T-helper 22 cell (primary cell): Measurements from ENCODE around the gene FBLN2.

Source experiments
- DNase-seq: peaks from one replicate; pipeline ENCODE4 v3.0.0-alpha.2; 2020; ENCODE audit warnings: low read depth

FBLN2 gene

DNA sequence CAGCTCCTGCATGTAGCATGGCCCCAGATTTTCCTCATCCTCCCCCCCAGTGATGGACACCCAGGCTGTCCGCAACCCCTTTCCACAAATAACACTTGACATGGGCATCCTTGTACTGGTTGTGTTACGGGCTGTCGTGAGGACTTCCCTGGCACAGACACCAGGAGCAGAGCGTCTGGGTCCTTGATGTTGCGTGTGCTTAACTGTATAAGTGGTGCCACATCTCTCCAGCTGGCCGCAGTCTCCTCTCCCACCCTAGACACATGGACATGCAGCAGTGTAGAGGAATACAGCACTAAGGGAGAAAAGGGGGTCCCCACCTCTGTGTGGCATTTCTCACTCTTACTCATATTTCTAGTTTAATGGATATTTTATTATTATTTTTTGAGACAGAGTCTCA is 56.6 kb downstream of the FBLN2 start:
- DNase-seq = no peak

DNA sequence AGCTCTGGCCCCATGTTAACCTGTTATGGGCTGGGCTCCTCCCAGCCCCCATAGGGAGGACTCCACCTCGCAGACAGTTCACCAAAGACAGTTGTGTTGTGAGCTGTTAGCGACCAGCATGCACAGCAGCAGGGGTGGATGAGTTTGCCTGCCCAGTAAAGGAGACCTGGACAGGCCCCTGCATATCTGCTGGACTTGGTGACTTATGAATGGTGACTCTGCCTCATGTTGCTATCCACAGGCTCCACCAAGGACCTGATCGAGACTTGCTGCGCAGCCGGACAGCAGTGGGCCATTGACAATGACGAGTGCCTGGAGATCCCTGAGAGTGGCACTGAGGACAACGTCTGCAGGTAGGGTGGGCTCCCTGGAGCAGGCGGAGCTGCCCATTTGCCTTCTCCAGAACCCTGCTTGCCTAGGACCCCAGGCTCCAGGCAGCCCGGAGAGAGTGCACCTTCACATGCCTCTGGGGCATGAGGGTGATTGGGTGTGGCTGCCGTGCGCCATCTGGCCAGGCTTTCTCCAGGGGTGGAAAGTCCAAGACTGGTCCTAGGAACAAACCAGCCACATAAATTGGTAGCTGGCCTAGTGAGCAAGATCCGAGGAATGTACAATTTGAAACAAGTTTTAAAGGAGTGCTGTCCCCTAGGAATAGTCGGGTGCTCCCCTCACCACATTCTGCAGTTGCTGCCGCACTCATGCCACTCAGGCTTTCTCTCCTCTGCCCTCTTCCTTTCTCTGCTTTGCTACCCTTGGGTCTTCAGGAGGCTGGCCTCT is 59.1 kb downstream of the FBLN2 start:
- no peak for DNase-seq

DNA sequence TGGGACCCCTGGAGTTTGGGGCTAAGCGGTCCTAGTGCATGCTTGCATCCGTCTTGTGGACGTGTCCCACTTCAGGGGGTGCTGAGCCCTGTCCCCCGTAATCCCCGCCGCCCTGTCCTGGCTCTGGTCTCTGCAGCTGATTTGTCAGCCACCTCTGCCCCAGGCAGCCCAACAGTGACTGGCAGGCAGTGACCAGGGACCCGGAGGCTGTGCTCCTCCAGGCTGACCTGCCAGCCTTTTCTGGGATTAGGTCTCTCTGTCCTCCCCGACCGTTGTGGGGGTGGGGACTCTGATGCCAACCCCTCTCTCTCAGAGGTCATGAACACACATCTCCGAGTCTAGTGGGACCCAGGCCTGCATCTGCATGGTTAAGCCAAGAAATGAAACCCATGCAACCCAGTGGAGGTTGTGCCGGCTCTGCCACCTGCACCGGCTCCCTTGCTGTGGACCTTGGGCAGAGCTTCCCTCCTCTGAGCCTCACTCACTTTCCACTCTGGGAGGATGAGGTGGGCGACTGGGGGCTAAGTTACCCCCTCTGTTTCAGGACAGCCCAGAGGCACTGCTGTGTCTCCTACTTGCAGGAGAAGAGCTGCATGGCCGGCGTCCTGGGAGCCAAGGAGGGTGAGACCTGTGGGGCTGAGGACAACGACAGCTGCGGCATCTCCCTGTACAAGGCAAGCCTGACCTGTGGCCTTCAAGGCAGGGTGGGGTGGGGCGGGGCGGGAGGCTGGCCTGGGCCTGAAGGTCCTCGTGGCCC is 60.2 kb downstream of the FBLN2 start:
- no peak for DNase-seq

DNA sequence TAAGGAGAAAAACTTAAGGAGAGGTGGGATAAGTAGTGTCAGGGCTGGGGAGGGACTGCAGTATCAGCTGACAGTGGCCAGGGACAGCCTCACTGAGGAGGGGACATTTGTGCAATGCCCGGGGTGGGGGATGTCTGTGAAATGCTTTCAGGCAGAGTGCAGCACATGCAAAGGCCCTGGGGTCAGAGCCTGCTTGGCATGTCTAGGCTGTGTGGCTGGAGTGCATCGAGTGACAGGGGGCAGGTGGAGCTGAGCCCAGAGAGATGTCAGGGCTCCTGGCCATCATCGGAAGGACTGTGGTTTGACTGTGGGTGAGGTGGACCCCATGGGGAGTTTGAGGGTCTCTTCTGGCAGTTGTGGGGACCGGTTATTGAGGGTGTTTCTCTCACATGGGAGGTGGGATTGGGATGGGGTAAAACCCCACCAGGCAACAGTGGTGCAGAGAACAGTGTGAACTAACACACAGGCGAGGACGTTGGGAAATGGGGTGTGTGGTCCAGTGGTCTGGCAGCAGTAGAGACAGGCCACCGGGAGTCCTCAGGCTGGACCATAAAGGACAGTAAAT is 61.2 kb downstream of the FBLN2 start:
- DNase-seq = no peak

DNA sequence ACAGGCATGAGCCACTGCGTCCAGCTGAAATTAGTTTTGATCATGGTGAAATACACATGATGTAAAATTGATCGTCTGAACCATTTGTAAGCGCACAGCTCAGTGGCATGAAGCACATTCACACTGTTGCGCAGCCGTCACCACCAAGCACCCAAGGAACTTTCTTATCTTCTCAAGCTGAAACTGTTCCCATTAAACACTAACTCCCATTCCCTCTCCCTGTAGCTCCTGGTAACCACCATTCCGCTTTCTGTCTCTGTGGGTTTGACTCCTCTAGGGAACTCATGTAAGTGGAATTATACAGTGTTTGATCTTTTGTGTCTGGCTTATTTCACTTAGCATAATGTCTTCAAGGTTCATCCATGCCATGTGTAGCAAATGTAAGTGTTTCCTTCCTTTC is 62.3 kb downstream of the FBLN2 start:
- no peak for DNase-seq

DNA sequence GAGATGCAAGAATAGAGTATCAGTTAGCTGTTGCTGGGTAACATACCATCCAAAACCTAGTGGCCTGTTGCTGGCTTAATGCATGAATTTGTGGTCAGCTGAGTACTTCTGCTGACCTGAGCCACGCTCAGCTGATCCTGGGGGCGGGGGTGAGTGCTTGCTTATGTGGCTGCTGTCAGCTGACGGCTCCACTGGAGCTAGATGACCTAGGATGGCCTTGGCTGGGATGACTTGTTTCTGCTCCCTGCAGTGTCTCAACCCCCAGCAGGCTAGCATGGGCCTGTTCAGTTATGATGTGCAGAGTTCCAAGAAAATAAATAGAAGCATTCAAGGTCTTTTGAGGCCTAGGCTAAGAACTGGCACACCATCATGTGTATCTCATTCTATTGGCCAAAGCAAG is 63.9 kb downstream of the FBLN2 start:
- no peak for DNase-seq

DNA sequence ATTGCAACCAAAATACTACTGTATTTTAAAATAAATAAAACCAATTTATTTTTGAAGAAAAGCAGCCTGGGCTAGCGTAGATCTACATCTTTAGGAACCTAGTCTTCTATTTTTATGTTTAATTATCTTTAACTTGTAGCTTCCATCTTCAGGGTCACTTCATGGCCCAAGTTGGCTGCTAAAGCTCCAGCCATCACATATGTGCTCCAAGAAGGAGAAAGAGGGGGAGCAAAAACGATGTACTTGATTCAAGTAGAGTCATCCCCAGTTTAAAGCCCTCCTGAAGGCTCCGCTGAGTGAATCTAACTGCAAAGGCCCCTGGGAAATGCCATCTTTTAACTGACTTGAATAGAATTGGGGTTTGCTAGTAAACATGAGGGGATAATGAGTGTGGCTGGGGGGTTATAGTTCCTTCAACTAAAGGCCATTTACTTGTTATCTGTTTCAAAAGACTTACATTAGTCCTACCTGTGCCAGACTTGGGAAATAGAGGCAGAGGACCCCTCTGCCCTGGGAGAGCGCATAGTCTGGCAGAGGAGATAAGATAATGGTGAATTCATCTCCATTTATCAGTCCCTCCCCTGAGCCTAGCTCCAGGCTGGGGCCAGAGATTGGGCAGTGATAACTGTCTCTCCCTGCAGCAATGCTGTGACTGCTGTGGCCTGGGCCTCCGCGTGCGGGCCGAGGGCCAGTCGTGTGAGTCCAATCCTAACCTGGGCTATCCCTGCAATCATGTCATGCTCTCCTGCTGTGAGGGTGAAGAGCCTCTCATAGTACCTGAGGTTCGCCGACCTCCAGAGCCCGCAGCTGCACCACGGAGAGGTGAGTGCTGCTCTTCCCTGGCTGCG is 64.6 kb downstream of the FBLN2 start:
- DNase-seq = no peak

DNA sequence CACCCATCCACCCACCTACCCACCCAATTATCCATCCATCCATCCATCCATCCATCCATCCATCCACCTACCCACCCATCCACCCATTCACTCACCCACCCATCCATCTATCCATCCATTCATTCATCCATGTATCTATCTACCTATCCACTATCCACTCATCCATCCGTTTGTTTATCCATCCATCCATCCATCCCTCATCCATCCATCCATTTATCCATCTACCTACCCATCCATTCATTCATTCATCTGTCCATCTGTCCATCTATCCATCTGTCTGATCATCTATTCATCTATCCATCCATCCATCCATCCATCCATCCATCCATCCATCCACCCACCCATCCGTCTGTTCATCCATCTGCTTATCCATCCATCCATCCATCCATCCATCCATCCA is 65.7 kb downstream of the FBLN2 start:
- DNase-seq = no peak

DNA sequence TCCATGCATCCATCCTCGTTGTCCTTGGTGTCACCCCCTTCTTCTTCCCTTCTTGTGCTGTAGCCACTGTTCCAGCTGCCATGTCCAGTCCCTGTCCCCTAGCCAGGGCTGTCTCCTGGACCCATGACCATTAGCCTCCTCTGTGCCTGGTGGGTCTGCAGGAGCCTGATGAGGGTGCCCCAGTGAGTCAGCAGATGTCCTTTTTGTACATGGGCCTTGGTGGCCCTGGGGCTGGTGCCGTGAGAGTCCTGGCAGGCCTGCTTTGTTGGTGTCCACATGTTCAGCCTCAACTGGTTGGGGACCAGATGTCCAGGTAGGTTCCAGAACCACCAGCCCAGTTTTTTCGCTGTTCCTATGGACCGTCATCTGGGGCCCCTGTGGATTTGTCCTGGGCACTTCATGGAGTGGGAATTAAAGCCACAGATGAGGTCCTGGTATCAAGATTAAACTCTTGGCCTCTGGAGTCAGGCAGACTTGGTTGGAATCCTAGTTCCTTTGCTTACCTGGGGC is 66.1 kb downstream of the FBLN2 start:
- no peak for DNase-seq

DNA sequence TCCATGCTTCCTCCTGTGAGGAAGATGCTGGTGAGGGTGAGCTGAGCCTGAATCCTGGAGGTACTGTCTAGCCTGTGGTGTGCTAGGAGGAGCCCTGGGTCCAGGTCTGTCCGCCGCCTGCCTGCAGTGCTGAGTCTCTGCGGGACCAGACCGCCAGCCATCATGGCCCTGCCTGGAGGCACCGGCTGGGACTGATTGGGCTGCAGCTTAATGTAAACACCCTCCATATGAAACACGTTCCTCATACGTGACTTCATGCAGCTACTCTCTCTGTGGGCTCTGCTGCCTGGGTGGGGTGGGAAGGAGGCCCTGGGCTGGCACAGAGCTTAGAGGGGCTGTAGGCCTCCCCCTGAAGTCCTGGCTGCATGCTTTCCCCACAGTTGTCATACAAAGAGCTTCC is 67.4 kb downstream of the FBLN2 start:
- DNase-seq = no peak

DNA sequence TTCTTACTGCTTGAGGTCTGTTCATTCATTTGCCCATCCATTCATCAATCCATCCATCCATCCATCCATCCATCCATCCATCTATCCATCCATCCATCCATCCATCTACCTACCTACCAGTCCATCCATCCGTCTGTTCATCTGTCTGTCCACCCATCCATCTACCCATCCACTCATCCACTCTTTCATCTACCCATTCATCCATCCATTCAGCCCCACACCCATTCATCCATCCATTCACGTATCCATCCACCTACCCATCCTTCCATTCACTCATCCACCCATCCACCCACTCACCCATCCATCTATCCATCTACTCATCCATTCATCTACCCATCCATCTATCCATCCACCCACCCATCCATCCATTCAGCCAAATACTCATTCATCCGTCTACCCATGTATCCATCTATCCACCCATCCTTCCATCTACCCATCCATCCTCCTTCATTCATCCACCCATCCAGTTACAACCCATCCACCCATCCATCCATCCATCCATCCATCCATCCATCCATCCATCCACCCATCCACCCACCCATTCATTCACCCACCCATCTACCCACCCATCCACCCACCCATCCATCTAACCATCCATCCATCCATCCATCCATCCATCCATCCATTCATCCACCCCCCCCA is 68.3 kb downstream of the FBLN2 start:
- DNase-seq = no peak

DNA sequence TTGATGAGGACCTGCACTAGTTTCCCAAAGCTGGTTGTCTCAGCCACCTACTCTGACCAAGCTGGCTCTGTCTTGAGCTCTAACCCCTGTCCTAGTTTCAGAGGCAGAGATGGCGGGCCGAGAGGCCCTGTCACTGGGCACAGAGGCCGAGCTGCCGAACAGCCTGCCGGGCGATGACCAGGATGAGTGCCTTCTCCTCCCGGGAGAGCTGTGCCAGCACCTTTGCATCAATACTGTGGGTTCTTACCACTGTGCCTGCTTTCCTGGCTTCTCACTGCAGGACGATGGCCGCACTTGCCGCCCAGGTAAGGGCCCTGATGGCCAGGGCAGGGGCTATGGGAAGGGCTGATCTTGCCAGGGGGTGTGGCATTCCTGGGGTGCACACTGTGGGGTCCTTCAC is 69.1 kb downstream of the FBLN2 start:
- no peak for DNase-seq

DNA sequence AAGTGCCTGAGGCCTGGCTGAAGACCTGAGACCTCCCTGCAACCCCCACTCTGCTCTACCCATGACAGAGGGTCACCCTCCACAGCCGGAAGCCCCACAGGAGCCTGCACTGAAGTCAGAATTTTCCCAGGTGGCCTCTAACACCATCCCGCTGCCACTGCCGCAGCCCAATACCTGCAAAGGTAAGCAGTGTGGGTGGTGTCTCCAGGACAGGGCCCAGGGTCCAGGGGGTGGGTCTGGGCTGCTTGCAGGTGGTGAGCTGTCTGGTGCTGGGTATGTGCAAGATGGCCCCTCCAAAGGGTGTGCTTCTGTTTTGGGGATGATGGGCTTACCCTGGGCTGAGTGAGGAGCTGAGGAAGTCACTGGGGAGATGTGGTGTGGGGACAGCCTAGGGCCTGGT is 69.9 kb downstream of the FBLN2 start:
- DNase-seq = no peak

DNA sequence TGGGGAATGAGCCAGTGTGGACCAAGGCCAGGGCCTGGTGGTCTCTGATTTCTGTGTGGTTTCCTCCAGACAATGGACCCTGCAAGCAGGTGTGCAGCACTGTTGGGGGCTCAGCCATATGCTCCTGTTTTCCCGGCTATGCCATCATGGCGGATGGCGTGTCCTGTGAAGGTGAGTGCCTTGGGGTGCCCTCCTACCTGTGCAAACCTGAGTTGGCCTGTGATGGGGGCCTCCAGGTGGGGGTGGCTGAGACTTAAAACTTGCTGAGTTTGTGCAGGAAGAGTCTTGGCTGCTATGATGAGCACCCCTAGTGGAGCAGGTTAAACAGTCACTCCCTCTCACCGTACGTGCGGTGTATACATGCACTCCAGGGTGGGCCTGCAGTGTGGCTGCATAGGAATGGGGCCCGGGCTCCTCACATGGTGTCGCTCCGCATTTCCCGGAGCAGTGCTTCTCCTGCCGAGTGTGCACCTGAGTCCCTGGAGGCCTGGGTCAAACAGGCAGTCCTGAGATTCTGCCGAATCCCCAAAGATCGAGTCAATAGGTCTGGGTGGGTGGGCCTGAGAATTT is 70.8 kb downstream of the FBLN2 start:
- DNase-seq = no peak

DNA sequence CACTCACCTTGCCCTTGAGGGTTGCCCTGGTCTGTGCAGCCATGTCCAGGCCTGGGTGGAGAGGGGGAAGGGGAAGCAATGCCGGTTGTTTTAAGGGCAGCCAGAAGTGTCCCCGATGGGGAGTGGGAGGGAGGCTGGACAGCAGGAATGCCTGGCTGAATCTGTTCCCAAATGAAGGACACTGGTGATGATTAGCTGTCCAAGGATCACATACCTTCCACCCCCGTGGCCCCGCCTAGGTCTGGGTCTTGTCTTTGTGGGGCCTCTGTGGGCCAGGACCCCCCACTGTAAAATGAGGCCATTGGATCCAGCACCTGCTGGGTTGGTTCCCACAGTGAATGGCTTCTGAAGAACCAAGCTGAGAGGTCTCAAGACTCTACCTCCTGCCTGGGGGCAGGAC is 71.4 kb downstream of the FBLN2 start:
- no peak for DNase-seq

DNA sequence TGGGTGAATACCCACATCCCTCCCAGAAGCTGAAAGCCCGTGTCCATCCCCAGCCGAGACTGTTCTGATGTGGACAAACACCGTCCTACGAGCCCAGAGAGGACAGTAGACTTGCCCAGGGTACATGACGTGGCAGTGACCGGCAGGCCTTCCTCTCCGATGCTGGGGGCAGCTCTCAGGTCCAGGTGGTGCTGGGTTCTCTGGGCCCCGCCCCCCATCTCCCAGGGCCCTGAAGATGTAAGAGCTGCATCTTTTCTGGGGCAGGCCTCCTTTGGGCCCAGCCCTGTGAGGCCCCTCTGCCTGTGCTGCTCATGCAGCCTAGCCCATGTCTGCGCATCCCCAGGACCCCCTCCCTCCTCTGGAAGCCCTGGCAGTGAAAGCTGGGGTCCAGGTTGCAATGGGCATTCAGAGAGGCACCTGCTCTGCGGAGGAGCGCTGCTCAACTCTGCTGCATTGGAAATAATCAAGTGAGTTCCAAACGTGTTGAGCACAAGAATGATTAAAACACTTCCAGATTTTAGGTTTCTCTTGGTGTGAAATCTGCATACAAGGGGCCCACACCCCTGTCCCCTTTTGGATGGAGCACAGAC is 71.9 kb downstream of the FBLN2 start:
- no peak for DNase-seq

DNA sequence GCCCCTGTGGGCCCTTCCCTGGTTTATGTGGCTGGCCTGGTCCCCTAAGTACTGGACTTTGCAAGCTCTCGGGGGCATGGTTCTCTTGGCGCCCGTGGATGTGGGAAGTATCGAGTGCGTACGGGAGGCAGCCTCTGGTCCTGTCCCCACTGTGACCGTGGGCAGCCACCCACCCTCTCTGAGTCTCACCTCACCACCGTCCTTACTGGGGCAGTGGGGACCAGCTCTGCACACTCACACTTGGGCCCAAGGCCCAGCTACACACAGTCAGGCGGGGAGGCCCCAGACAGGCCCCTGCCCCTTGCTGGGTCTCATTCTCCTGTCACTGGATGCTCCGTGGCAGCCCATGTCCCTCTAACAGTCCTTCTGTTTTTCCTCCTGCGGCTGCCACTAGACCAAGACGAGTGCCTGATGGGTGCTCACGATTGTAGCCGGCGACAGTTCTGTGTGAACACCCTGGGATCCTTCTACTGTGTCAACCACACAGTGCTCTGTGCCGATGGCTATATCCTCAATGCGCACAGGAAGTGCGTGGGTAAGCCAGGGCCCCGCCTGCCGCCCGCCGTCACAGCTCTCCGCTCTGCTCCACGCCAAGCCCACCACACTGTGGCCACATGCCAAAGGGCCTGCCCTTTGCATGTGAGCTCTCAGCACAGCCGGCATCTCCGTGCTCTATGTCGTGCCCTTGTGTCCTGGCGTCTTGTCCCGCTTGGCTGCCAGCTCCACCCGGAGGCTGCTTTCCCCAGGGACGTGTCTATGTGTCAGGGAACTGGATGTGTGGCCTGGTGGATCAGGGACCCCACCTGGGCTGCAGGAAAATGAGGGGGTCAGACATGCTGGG is 72.7 kb downstream of the FBLN2 start:
- no peak for DNase-seq

DNA sequence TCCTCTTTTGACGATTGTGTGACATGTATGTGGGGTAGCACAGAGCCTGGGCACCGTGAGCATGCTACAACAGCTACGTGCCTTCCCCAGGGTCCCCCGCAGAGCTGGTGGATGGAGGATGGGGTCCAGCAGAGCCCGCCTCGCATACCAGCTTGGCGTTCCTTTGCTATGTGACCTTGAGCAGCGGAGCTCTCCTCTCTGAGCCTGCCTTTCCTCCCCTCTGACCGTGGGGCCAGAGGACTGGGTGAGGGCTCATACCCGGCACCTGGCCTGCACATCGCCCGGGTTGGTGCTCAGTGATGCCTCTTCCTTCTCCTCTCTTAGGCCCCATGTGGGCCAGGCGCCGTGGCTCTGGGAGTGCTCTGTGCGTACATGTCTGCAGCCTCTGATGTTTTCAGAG is 73.4 kb downstream of the FBLN2 start:
- no peak for DNase-seq

DNA sequence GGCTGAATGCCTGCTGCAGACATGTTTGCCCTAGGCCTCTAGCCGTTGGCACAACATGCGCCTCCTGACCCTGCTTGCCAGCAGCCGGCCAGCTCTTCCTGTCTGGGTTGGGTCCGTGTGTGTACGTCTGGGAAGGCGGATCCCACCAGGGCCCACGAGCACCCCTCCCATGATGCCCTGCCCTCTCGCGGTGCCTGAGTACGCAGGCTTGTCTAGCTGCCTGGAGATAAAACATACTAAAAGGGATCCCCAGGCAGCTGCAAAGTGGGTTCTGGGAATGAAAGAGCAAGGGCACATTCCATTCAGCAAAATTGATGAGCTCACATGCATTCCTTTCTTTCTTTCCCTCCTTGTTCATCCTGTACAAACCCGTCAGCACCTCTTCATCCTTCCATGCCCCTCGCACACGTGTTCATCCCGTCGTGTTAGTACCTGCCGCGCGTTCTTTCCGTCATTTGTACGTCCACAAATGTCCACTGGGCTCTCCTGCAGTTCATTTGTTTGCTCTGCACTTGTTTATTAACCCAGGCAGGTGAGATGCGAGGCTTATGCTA is 74.3 kb downstream of the FBLN2 start:
- DNase-seq = no peak

DNA sequence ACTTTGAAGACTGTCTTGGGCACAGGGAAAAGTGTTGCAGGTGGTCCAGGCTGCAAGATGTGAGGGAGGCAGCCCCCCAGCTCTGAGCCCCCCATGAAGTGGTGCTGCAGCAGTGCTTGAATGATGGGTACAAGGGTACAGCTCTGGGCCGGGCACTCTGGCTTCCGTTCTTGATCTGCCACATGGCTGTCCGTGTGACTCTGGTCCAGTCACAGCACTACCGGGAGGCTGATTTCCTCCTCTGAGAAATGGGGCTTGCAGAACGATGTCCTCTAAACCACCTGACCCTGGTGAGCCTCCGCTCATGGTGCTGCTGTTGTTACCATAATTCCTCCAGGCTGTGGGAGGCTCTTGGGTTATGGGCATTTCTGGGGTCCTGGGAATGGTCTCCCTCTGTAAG is 75.1 kb downstream of the FBLN2 start:
- no peak for DNase-seq
